HEK293 (cell line): ENCODE results near the gene TAF15.

Experiments used
- CTCF ChIP-seq: fragments of 450-650 bp; formaldehyde crosslinking; IDR thresholded peaks from 2 replicates; pipeline ENCODE4 v1.5.1; 2016; ENCODE audit warnings: missing biosample characterization, missing genetic modification characterization
- HOXC10 ChIP-seq: sonication (generic); formaldehyde crosslinking; IDR thresholded peaks from 2 replicates; pipeline ENCODE4 v1.8.1; 2023; ENCODE audit warnings: mild to moderate bottlenecking, missing genetic modification reagents
- PRDM2 ChIP-seq: fragments of 450-650 bp; formaldehyde crosslinking; IDR thresholded peaks from 2 replicates; pipeline ENCODE4 v1.5.1; 2016; ENCODE audit warnings: missing biosample characterization, missing genetic modification characterization, borderline replicate concordance
- ZBTB1 ChIP-seq: fragments of 450-650 bp; formaldehyde crosslinking; IDR thresholded peaks from 2 replicates; pipeline ENCODE4 v1.5.1; 2016; ENCODE audit warnings: missing biosample characterization, missing genetic modification characterization
- ZBTB20 ChIP-seq: fragments of 450-650 bp; formaldehyde crosslinking; IDR thresholded peaks from 2 replicates; pipeline ENCODE4 v1.5.1; 2016; ENCODE audit warnings: missing biosample characterization, missing genetic modification characterization
- ZBTB7A ChIP-seq: fragments of 450-650 bp; formaldehyde crosslinking; IDR thresholded peaks from 2 replicates; pipeline ENCODE4 v1.5.1; 2016; ENCODE audit warnings: low read depth, missing biosample characterization, missing genetic modification characterization
- ZNF561 ChIP-seq: fragments of 450-650 bp; IDR thresholded peaks from 2 replicates; pipeline ENCODE4 v1.5.1; 2018; ENCODE audit warnings: missing biosample characterization, missing genetic modification characterization, borderline replicate concordance
- ZNF658 ChIP-seq: fragments of 450-650 bp; formaldehyde crosslinking; IDR thresholded peaks from 2 replicates; pipeline ENCODE4; 2016; ENCODE audit warnings: missing biosample characterization, missing genetic modification characterization
- ZNF76 ChIP-seq: fragments of 450-650 bp; formaldehyde crosslinking; IDR thresholded peaks from 2 replicates; pipeline ENCODE4; 2016; ENCODE audit warnings: low read depth, missing biosample characterization, missing genetic modification characterization, borderline replicate concordance
- ZNF785 ChIP-seq: fragments of 450-650 bp; formaldehyde crosslinking; IDR thresholded peaks from 2 replicates; pipeline ENCODE4 v1.5.1; 2016; ENCODE audit warnings: missing biosample characterization, missing genetic modification characterization
- ZNF792 ChIP-seq: fragments of 450-650 bp; formaldehyde crosslinking; IDR thresholded peaks from 2 replicates; pipeline ENCODE4 v1.5.1; 2016; ENCODE audit warnings: missing biosample characterization, missing genetic modification characterization
- ZSCAN4 ChIP-seq: fragments of 450-650 bp; formaldehyde crosslinking; IDR thresholded peaks from 2 replicates; pipeline ENCODE4 v1.5.1; 2017; ENCODE audit warnings: missing biosample characterization, missing genetic modification characterization

- TF ChIP-seq CTCF (tag by site-specific recombination) = no peak
- no peak for TF ChIP-seq HOXC10 (CRISPR knock-in tag)
- TF ChIP-seq ZNF76 = no peak
- no peak for TF ChIP-seq ZBTB20 (tag by site-specific recombination)
- TF ChIP-seq ZNF561 (tag by site-specific recombination) = no peak
- TF ChIP-seq ZBTB7A (tag by site-specific recombination) = no peak
- TF ChIP-seq ZNF785 (tag by site-specific recombination) = no peak
- TF ChIP-seq PRDM2 = no peak
- no peak for TF ChIP-seq ZNF792 (tag by site-specific recombination)
- no peak for TF ChIP-seq ZNF658
- no peak for TF ChIP-seq ZBTB1 (tag by site-specific recombination)
- no peak for TF ChIP-seq ZSCAN4 (tag by site-specific recombination)
Measured at GRCh38 chr17:35773129-35773528, 36.2 kb upstream of the TAF15 start.
